NCI-H2107 (cell line): ENCODE measurements around the gene GEMIN4.

Experiments
- DNase-seq: peaks from one replicate; lab custom pipeline; 2025; lab: John Stamatoyannopoulos, UW

The GEMIN4 gene

DNA sequence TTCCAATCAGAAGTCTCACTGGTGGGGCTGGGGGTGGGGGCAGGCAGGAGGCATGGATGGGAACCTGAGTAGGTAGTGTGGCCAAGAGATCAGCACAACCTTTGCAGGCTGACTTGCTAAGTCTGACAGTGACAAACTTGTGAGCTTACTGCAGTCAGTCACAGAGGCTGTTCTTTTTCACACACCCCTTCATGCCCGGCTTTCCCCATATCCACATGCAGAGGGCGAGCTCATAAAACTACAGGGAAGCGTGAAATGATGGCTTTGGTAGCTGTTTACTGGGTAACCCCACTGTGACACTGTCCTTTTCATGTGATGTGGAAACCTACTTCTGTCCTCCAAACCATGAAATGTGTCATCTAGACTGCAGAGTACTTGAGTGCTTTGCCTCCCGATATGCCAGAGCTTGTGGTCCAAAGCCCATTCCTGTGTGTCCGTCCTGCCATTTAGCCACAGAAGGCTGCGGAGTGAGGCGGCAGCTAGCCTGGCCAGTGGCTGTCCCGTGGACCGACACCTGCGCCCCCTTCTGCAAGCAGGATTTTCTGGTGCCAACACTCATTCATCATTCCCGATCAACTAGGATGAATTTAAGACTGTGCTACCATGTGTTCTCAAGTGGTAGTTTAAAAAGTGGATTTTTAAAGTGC, 9.8 kb downstream of the GEMIN4 start:
- no peak for DNase-seq

DNA sequence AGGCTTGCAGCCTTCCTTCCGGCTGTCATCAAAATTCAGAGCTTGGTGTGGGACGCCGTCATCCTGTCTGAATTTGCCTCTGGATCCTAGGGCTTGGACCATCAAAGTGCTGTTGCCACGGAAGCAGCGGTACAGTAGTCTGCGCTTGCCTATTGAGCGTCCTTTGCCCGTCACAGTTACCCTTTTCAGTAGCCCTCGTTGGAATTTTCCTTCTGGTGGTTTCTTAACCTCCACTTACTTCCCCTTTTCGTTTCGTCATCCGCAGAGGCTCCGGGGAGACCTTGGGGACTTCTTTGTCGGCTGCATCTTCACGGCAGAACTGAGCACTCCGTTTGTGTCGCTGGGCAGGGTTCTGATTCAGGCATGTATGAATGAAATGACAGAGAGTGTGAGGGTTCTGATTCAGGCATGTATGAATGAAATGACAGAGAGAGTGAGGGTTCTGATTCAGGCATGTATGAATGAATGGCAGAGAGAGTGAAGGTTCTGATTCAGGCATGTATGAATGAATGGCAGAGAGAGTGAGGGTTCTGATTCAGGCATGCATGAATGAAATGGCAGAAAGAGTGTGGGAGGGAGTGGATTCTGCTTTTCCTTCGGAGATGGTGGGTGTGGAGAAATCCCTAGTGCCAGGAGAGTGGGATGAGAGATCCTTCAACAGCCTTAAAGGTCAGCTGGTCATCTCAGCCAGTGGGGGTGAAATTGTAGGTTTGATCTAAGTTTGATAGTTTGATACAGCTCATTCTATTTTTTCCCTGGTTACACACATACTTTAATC, 11.6 kb downstream of the GEMIN4 start:
- DNase-seq = no peak

DNA sequence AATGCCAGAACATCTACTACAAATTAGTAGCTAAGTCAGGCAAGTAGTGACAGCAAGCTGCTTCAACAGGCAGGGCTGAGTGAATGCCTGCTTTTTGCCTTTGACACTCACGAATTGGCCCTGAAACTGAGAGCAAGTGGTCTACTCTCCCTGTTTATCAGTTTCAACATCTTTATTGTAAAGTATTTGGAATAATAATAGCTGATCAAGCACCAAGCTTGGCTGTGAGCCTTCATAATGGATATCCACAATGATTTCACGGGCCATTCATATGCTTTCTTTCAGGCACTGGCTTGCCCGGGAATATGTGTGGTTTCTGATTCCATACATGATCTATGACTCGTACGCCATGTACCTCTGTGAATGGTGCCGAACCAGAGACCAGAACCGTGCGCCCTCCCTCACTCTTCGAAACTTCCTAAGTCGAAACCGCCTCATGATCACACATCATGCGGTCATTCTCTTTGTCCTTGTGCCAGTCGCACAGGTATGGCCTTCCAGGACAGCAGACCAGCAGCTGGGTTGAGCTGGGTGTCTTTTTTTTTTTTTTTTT, 14.4 kb downstream of the GEMIN4 start:
- DNase-seq = no peak

DNA sequence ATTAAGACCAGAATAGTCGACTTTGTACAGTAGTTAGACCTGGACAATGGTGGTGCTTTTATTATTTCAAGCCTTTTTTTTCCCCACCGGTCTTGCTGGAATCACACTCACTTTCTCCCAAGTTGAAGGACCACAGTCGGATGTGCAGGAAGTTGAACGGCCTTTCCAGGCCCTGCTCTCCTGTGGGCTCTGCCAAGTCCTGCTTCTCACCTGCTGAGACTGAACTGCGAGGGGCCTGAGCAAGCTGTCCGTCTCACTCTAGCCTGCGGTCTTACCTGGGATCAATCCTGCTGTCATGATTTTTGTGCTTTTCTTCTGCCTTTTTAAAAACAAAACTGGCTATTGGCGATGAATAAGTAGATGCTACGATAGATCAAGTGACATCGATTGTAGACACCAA, 18.3 kb downstream of the GEMIN4 start:
- DNase-seq = no peak

DNA sequence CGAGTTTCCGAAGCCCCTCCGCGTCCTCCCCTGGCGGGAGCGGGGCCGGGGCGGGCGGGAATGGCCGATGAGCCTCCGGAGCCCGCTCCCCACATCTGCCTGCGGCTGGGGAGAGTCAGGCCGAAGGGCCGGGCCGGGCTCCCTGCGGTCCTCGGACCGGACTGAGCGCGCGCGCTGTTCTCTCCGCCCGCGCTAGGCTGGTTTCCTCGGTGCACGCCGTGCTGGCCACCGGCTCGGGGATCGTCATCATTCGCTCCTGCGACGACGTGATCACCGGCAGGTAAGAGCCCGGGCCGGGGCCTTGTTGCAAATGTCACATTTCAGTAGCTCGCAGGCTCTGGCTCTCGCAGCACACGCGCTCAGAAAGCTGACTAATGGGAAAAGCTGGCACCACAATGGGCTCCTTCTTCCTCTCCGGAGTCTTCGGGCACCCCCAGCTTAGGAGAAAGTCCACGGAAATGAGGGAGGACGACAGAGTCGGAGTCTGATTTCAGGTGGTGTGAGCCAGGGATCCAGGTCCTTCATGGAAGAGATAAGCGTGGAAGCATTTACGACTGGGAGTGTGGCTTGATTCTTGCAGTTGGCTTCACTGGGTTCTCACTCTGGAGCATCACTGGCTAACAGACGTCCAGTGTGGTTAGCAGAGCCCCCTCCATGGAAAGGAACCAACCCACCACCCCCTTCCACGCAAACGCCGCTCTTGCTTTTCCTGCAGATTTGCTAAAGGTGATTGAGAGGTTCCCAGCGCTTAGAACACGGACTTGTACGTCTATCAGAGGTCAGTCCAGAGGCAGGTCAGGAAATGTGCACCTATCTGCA, 19.0 kb downstream of the GEMIN4 start:
- DNase-seq = no peak

DNA sequence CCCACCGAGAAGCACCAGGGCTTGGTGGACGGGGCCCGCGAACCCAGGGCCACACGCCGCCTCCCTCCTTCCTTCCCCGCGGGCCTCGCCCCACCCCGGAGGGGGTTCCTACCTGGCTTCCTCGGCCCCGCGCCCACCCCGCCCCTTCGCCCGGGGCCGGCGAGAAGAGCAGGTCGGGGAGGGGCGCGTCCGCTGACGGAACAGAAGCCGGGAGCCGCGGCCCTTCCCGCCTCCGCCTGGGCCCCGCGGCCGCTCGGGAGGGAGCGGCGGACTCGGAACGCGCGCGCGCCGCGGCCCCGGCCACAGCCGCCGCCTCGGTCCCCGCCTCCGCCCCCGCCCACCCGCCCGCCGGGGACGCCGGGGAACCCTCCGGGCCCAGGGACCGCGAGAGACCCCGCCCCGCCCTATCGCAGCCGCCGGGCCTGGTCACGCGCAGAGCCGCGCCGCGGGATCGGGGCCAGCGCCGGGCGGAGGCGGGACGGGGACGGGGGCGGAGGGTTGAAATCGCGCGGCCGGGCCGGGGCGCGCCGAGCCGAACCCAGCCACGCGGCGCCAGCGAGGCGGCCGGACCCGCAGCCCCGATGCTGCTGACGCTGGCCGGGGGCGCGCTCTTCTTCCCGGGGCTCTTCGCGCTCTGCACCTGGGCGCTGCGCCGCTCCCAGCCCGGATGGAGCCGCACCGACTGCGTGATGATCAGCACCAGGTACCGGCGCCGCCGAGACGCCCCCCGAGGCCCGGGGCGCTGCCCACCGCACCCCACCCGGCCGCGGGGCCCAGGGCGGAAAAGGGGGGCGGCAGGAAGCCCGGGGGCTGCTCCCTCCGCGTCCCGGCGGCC, 19.8 kb downstream of the GEMIN4 start, which contains the start of gene TLCD3A:
TLCD3A (plus strand) TSS at position 530 of the 835 bp plus-strand sequence; CDS start at position 582, 52 bp downstream.
- DNase-seq = peak; percentile 40

DNA sequence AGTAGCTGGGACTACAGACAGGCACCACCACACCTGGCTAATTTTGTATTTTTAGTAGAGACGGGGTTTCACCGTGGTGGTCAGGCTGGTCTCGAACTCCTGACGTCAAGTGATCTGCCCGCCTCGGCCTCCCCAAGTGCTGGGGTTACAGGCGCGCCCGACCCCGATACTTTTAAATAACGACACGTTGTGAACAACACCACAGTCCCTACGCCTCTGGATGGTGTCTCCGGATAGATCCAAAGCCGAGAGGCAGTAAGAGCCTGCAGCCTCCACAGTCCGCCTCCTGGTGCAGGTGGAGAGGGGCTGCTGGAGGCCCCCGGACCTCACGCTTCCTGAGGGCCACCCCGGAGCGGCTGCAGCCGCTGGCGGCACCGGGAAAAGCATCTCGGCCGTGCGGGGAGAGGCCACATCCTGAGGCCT, 20.4 kb downstream of the GEMIN4 start:
- DNase-seq = no peak

DNA sequence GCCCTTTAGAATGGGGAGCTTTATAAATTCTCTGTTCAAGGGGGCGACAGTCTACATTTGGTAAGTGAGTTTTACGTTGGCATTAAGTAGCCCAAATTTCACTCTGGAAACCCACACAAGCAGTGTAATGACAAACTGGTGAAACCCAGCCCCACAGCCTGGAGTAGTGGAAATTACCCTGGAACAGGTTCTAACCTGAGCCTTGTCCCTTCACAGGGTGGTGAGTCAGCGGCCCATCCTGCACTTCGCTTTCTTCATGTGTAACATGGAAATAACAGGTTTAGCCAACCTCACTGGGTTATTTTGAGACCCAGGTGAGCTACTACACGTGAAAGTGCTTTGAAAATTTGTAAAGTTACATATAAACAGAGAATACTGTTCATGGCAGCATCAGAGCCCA, 23.2 kb downstream of the GEMIN4 start:
- no peak for DNase-seq

DNA sequence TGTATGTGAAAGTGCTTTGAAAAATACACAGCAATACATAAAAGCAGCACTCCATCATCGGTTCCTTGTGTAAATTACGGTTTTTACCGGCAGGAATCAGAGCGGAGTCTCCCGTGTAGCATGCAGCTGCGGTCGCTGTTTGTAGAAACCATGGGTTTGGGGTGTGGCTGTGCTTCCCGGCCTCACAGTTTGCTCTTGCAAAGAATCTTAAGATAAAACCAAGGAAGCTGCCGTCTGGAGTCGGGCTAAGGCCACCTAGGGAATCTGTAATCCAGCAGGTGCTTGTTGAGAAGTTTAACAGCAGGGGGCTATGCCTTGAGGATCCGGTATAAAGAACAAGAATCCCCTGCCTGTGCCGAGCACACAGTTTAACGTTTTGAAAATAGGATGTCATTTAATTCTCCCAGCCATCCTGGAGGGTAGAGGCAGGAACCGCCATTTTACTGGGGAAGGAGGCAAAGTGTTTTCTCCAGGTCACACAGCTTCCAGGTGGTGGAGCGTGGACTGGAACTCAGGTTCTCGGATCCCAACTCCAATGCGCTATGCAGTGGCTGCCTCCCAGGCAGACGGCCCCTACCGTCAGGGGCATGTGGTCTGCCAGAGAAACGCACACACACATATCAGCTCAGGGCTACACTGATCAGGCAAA, 25.7 kb downstream of the GEMIN4 start:
- no peak for DNase-seq

DNA sequence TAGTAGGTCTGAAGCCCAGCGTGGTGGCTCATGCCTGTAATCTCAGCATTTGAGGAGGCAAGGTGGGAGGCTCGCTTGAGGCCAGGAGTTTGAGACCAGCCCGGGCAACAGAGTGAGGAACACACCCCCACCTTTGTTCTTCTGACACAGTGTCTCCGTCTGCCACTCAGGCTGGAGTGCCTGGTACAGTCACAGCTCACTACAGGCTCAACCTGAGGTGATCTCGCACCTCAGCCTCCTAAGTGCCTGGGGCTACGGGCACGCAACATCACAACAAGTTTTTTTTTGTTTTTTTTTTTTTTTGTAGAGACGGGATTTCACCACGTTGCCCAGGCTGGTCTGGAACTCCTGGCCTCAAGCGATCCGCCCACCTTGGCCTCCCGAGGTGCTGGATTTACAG, 26.3 kb downstream of the GEMIN4 start:
- no peak for DNase-seq

DNA sequence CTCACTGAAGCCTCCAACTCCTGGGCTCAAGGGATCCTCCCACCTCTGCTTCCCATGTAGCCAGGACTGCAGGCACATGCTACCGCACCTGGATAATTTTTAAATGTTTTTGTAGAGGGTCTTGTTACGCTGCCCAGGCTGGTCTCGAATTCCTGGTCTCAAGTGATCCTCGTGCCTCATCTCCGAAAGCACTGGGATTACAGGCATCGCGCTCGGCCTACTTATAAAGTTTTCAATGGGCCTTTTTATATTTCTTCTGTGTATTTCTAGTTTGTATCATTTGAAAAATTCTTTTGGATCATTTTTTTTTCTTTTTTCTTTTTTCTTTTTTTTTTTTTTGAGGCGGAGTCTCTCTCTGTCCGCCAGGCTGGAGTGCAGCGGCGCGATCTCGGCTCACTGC, 27.0 kb downstream of the GEMIN4 start:
- DNase-seq = no peak

DNA sequence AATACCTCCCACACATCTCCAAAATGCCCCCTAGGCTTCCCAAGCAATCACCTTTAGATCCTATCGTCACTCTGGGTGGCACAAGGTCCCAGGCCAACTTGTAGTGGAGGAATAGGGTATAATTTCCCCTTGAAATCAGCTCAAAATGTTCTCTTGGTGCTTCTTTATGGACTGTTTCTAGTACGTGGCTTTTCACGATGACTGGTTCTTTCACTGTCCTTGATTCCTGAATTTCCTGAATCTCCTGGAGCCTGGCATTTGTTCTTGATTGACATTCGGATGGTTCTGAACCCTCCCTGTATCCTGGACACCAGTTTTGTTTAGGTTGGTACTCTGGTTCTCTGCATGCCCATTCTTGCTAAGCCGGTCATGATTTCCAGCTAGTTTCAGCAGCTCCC, 30.5 kb downstream of the GEMIN4 start:
- no peak for DNase-seq

DNA sequence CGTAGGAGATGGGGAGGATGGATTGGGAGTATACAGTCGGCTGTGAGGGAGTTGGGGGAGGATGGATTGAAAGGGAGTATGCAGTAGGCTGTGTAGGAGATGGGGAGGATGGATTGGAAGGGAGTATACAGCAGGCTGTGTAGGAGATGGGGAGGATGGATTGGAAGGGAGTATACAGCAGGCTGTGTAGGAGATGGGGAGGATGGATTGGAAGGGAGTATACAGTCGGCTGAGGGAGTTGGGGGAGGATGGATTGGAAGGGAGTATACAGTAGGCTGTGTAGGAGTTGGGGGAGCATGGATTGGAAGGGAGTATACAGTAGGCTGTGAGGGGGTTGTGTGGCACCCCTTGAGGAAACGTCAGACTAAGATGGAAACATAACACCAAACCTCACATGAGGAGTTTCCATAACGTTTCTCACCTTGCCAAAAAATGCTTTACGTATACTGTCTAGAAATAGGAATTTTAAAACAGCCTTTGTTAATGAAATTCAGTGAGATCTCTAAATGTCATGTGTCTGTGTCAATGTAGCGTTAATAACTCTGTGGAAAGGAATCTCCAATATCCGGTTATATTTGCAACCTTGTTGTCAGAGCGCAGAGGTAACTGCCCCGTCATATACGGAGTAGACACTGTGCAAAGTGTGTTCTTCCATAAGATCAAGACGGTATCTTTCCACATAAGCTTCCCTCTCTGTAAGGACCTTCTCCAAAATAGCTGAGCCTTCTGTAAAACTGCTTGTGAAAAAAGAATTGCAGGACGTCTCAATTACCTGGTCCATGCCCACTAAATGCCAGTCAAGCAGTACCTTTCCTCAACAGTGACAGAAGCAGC, 31.1 kb downstream of the GEMIN4 start:
- no peak for DNase-seq

DNA sequence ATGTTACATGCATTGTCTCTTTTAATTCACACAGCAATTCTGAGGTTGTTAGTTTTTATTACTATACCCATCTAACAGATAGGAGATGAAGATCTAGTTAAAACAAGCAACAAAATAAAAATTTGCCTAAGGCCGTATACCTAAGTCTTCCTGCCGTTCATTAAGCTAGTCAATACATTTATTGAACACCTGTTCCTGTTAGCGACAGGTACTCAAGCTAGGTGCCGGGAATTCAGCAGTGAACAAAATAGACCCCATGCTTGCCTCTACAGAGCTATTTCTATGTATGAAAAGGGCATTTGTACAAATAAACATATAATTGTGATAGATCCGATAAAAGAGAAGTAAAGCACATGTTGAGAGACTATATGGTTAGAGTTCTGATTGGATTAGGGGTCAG, 34.0 kb downstream of the GEMIN4 start:
- DNase-seq = no peak

DNA sequence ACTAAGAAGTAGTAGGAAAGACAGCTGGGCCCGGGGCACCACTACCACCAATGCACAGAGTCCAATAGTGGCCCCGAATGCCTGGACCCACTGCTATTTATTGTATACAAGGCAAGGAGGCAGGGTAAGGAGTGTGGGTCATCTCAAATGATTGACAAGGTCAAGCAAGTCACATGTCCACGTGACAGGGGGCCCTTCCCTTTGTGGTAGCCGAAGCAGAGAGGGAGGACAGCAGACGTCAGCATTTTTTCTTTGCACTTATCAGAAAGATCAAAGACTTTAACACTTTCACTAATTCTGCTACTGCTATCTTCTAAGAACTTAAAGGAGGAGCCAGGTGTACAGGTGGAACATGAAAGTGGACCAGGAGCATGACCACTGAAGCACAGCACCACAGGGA, 43.9 kb downstream of the GEMIN4 start:
- no peak for DNase-seq

DNA sequence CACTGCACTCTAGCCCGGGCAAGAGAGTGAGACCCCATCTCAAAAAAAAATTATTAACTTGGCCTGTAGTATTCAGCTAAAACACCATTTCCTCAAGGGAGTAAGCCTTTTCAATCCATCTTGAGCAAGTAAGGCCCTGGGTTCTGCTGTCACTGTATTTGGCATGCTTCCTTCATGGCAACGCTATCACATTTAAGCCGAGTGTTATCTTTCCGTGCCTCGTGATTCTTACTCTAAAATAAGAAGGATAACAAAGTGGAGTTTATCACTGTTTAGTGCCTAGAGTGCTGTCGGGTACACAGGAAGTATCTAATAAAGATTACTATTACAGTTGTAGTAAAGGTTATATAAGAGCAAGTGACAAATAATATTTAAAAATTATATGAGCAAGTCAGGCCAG, 46.2 kb downstream of the GEMIN4 start:
- DNase-seq = no peak

DNA sequence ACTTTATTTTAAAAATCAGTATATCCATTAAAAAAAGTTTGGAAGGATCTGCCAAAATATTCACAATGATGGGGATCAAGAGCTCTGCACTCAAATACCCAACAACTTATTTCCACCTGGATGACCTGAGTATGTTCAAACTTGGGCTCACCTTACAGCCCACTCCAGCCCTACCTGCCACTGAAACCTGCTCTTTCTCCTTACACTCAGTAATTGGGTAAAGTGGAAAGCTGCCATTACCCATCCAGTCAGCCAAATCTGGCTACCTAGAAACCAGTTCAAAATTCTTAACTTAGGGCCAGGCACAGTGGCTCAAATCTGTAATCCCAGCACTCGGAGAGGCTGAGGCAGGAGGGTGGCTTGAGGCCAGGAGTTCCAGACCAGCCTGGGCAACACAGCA, 47.1 kb downstream of the GEMIN4 start:
- no peak for DNase-seq

DNA sequence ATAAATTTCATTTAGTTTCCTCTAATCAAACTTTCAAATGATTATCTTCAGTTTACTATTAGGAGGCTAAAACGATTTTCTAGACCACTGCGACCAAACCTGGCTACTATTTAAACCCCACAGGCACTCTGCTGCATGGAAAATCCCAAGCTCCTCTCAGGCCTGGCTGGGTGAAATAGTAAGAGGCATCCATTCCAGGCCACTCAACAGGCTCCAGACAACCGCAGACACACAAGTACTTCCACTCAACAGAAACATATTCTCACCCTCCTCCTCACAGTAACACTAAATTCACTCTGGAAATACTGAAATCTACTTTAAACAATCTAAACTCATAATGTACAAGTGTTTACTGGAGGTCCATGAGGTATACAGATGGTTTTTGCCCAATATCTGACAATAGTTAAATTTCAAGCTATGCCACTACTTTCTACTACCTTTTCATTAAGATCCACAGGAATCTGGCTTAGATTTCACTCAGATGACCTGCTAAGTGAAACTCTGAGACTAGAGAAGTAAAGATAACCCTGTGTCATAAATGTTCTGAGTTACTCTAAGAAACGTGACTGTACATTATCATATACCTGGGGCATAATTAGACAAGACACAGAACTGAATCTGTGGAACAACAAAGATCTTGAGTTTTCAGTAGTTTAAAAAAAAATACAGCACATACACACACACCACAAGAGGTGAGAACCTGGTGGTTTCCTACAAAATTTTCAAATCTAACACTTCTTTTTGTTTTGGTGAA, 47.8 kb downstream of the GEMIN4 start:
- DNase-seq = no peak

DNA sequence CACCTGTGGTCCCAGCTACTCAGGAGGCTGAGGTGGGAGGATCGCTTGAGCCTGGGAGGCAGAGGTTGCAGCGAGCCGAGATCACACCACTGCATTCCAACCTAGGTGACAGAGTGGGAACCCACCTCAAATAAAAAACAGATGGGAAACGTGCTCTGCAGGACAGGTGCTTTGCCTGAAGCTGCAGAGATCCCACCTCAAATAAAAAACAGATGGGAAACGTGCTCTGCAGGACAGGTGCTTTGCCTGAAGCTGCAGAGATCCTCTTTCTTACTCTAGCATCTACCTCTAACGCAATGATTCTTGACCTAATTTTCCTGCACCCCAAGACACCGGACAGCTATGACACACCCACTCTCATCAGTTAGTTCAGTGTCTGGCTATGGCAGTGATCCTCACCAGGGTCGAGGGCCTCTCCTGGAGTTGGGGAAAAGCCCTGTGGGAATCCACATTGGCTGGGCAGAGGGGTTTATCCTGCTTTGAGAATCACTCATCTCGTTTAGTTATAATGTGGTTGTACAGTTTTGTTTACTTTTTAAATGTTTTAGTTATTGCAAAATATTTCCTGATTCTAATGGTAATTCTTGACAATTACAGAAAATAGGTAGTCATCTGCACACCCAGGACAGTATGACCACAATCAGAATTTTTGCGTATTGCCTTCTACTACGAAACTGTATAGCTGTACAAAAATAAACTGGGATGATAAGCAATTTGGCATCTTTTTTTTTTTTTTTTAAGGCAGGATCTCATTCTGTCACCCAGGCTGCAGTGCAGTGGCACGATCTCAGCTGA, 48.8 kb downstream of the GEMIN4 start:
- DNase-seq = no peak
